ENCODE results near the gene GALR2. TPM values are rescaled to one million over a fixed set of nuclear protein-coding genes. Genes with fewer than 3 reads are reported as not detected.
A peak's percentile ranks its signal among the peaks of the same experiment; 100 is the strongest.

The GALR2 gene
- total and polyA plus RNA-seq, 10 of the 15 experiments (the other 5 are each of a cell fraction or from before 2014, with no cell fraction given), result 0.06 to 1.2 (median 0.22) TPM; not detected in 5

DNA sequence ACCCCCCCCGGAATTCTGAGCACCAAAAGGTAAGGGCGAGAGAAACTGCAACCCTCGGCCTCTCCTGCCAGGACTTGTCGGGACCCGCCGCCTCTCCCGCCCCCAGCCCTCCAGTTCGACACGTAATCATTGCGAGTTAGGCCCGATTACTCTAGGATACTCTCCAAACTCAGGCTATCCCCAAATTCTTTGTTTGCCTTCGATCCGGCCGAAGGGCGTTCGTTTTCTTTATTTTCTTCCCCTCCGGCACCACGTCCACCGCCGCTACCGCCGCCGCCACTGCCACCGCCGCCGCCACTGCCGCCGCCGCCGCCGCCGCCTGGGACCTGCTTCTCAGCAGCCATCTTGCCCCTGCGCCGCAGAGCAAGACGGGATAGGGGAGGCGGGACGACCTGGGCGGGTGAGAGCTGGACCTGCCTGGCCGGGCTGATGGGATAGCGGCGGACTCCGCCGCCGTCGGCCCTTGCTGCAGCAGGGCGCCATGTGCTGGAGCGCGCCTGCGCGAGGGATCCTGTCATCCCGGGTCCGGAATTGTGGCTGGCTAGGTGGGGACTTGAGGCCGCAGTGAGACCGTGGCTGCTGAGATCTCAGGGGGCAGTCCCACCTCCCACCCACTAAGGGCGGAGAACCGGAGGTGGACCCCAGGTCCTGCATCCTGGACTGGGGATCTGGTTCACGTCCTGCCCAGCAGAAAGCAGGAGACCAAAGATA is 2.3 kb upstream of the GALR2 start, which contains the start of gene SRP68 (continued):
- TF ChIP-seq, protein P1, sequence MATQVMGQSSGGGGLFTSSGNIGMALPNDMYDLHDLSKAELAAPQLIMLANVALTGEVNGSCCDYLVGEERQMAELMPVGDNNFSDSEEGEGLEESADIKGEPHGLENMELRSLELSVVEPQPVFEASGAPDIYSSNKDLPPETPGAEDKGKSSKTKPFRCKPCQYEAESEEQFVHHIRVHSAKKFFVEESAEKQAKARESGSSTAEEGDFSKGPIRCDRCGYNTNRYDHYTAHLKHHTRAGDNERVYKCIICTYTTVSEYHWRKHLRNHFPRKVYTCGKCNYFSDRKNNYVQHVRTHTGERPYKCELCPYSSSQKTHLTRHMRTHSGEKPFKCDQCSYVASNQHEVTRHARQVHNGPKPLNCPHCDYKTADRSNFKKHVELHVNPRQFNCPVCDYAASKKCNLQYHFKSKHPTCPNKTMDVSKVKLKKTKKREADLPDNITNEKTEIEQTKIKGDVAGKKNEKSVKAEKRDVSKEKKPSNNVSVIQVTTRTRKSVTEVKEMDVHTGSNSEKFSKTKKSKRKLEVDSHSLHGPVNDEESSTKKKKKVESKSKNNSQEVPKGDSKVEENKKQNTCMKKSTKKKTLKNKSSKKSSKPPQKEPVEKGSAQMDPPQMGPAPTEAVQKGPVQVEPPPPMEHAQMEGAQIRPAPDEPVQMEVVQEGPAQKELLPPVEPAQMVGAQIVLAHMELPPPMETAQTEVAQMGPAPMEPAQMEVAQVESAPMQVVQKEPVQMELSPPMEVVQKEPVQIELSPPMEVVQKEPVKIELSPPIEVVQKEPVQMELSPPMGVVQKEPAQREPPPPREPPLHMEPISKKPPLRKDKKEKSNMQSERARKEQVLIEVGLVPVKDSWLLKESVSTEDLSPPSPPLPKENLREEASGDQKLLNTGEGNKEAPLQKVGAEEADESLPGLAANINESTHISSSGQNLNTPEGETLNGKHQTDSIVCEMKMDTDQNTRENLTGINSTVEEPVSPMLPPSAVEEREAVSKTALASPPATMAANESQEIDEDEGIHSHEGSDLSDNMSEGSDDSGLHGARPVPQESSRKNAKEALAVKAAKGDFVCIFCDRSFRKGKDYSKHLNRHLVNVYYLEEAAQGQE (IDR thresholded peaks at IDR 0.05; ENCODE audit: low read depth, low read length), result no peak
- TF ChIP-seq ZBED1 (IDR thresholded peaks at IDR 0.05; ENCODE audit: borderline replicate concordance) (no peak; the same call in 1 of the 2 replicates), IKZF2 (IDR thresholded peaks at IDR 0.05) (peak in 1 of 2 experiments; percentile 43; a peak in 2 of 4 replicates), MEF2A (IDR thresholded peaks at IDR 0.05; ENCODE audit: insufficient read depth, low read depth, low read length) (0 out of 2 replicates have a peak, but pooled peaks have one; percentile 10), KLF5 (IDR thresholded peaks at IDR 0.05; ENCODE audit: partially characterized antibody) (no peak), RB1 (IDR thresholded peaks at IDR 0.05; ENCODE audit: borderline replicate concordance) (no peak), TCF3 (IDR thresholded peaks at IDR 0.05; ENCODE audit: borderline replicate concordance, insufficient read depth, low read depth, low read length) (no peak), YY1 (IDR thresholded peaks at IDR 0.05; ENCODE audit: low read depth, low read length) (peak; percentile 97)

All from GM12878 (cell line).